ENCODE results near the gene PDHB. TPM values are rescaled to one million over a fixed set of nuclear protein-coding genes. Genes with fewer than 3 reads are reported as not detected.
A peak's percentile ranks its signal among the peaks of the same experiment; 100 is the strongest.

Gene PDHB
- total RNA-seq, 2 experiments from 2014 or later, result 53.9 to 58.8 TPM

DNA sequence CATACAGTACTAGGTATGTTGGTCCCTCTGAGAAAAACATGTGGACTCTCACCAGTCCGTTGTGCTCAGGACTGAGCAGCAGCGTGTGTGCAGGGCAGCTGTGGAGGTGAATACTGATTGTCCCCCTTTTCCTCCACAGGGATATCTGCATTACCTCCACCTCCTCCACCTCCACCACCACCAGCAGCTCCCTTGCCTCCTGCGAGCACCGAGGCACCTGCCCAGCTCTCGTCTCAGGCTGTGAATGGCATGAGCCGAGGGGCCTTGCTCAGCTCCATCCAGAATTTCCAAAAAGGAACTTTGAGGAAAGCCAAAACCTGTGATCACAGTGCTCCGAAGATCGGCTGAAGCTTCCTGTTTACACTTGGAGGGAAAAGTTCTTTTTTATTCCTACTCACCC is 9.0 kb downstream of the PDHB start:
- ATAC-seq (no peak), DNase-seq (no peak)
- Mint-ChIP-seq H3K4me3 (no peak overlapping the region), H3K4me1 (ENCODE audit: low read depth) (peaks cover 6% of the 10 kb centered on the region), H3K36me3 (ENCODE audit: low read depth) (peaks cover 25% of the 10 kb centered on the region), H3K9me3 (no peaks in the 10 kb centered on the region), H3K27ac (peak overlapping the region; percentile 15), H3K27me3 (no peaks in the 10 kb centered on the region)
- ChIA-PET CTCF (interaction anchor here (0.9 to 2.3 kb wide), 6 partner anchors 10 to 257 kb away, joined by 3 to 7 read pairs (median 4); no protein-coding TSS in a partner anchor), POLR2A (interaction anchor here (0.9 to 2.2 kb wide), 3 partner anchors 9 to 13 kb away, joined by 3 to 9 read pairs (median 4); partner anchors contain the start of gene PDHB)
- TF ChIP-seq, protein P1, sequence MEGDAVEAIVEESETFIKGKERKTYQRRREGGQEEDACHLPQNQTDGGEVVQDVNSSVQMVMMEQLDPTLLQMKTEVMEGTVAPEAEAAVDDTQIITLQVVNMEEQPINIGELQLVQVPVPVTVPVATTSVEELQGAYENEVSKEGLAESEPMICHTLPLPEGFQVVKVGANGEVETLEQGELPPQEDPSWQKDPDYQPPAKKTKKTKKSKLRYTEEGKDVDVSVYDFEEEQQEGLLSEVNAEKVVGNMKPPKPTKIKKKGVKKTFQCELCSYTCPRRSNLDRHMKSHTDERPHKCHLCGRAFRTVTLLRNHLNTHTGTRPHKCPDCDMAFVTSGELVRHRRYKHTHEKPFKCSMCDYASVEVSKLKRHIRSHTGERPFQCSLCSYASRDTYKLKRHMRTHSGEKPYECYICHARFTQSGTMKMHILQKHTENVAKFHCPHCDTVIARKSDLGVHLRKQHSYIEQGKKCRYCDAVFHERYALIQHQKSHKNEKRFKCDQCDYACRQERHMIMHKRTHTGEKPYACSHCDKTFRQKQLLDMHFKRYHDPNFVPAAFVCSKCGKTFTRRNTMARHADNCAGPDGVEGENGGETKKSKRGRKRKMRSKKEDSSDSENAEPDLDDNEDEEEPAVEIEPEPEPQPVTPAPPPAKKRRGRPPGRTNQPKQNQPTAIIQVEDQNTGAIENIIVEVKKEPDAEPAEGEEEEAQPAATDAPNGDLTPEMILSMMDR (IDR thresholded peaks at IDR 0.05), result no peak
- intact Hi-C loops (cut with micrococcal nuclease), result no loop called here

DNA sequence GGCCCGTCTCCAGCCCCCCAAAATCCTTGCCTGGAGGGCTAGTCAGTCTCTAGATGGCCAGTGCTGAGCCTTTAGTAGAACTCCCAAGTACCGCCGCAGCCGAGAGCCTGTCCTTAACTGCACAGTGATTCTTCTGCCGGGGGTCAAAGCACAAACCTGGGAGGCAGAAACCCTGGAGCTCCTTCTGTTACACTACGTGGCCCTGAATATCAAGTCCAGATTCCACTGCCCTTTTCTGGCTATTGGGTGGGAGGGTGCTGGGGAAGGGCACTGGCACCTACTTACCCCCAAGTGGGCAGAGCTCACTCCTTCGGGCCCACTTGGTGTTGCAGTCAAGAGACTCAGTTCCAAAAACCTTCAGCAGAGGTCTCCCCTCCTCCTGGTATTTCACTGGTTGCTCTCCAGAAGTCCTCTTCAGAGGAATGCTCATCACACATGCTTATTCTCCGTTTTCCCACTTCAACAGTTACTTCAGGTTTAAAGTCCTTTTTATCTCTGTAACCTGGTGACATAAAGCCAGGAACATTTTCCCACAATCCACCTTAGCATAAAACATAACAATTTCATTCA is 10.8 kb downstream of the PDHB start:
- intact Hi-C loops (cut with micrococcal nuclease), result no loop called here
- H3K4me3 Mint-ChIP-seq, result no peak overlapping the region
- ChIA-PET CTCF (interaction anchor here (0.5 to 2.3 kb wide), 2 partner anchors 109 to 871 kb away, joined by 3 to 6 read pairs; no protein-coding TSS in a partner anchor), POLR2A (no interaction called here)
- no peaks in the 10 kb centered on the region for H3K9me3 Mint-ChIP-seq
- H3K27ac Mint-ChIP-seq, result peak overlapping the region; percentile 41
- TF ChIP-seq, protein P1 (IDR thresholded peaks at IDR 0.05), result no peak
- H3K27me3 Mint-ChIP-seq, result no peaks in the 10 kb centered on the region
- H3K36me3 Mint-ChIP-seq (ENCODE audit: low read depth), result peaks cover 24% of the 10 kb centered on the region
- peaks cover 5% of the 10 kb centered on the region for H3K4me1 Mint-ChIP-seq (ENCODE audit: low read depth)
- no peak for ATAC-seq
- no peak for DNase-seq

DNA sequence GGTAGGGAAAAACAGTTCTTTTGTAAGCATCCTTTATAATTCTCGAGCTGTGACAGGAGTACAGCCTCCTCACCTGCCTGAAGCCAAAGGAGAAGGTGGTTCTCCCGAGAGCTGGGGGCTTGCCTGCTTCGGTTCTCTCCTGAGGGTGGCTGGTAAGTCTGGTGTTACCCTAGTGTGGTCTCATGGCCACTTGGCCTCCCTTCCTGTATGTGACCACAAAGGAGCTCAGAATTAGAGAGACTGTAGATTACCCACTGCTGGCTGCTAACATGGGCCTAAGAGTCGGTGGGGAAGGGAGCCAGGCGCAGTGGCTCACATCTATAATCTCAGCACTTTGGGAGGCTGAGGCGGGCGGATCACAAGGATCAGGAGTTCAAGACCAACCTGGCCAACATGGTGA is 12.6 kb downstream of the PDHB start:
- H3K9me3 Mint-ChIP-seq, result no peaks in the 10 kb centered on the region
- no peak overlapping the region for H3K4me3 Mint-ChIP-seq
- peak overlapping the region; percentile 38 for H3K27ac Mint-ChIP-seq
- H3K36me3 Mint-ChIP-seq (ENCODE audit: low read depth), result peaks cover 19% of the 10 kb centered on the region
- TF ChIP-seq, protein P1 (IDR thresholded peaks at IDR 0.05), result no peak
- POLR2A ChIA-PET, result interaction anchor here (1.2 kb wide), 1 partner anchor 10 kb away, joined by 5 read pairs; no protein-coding TSS in a partner anchor
- intact Hi-C loops (cut with micrococcal nuclease), result no loop called here
- peaks cover 5% of the 10 kb centered on the region for H3K4me1 Mint-ChIP-seq (ENCODE audit: low read depth)
- H3K27me3 Mint-ChIP-seq, result no peaks in the 10 kb centered on the region
- ATAC-seq, result no peak
- CTCF ChIA-PET, result interaction anchor here (0.7 kb wide), 1 partner anchor 10 kb away, joined by 3 read pairs; no protein-coding TSS in a partner anchor
- DNase-seq, result no peak

DNA sequence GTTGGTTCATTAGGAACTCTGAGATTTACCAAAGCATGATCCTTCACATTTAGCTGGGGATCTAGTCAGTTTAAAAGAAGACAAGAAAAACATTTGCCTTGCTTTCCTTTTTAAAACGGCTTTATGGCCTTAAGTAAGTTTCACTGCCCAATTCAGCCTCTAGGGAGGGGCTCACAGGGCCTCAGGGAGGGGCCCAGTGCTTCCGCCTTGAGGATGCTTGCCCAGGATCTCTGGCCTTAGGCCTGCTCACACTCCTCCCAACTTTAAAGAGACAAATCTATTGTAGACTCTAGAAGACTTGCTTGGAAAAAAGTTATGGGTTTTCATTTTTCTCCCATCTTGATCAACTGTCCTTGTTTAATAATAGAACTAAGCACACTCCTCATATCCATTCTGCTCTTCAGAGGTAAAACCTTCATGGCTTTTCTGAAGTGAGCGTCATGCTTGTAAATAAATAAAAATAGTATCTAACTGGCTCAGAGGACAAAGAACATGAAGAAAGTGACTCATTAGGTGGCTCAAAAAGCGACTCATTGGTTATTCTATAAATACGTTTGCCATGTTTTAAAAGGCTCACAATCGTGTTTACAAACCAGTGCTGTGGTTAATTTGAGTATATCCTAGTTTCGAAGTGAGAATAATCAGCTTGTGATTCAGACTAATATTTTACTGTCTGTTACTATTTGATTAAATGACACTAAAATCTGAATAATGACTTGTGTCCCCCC is 13.7 kb downstream of the PDHB start:
- intact Hi-C loops (cut with micrococcal nuclease), result loop anchor here (10.0 kb wide), 1 partner anchor 235 kb away; no protein-coding TSS in a partner anchor
- TF ChIP-seq, protein P1 (IDR thresholded peaks at IDR 0.05), result no peak
- H3K9me3 Mint-ChIP-seq, result no peaks in the 10 kb centered on the region
- ChIA-PET POLR2A (no interaction called here), CTCF (no interaction called here)
- H3K27ac Mint-ChIP-seq, result peak overlapping the region; percentile 68
- ATAC-seq, result no peak
- peaks cover 5% of the 10 kb centered on the region for H3K4me1 Mint-ChIP-seq (ENCODE audit: low read depth)
- no peak for DNase-seq
- H3K4me3 Mint-ChIP-seq, result no peak overlapping the region
- H3K27me3 Mint-ChIP-seq, result no peaks in the 10 kb centered on the region
- peaks cover 13% of the 10 kb centered on the region for H3K36me3 Mint-ChIP-seq (ENCODE audit: low read depth)

DNA sequence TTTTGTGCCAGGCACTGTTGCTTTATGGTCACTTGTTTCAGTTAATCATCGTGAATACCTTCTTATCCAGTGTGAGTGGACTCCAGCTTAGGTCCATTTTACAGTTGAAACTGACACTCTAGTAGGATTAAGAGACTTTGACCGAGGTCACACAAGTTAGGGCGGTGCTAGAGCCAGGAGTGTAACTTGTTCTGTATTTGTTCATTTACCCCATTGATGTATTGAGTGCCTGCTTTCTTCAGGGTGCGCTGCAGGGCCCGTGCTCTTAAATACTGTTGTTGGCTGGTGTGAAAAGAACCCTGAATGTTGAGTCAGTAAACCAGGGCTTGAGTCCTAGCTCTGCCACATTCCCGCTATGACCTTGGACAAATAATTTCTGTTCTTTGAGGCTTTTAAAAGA is 15.4 kb downstream of the PDHB start:
- Mint-ChIP-seq H3K4me1 (ENCODE audit: low read depth) (peaks cover 5% of the 10 kb centered on the region), H3K27ac (no peak overlapping the region), H3K36me3 (ENCODE audit: low read depth) (peaks cover 10% of the 10 kb centered on the region), H3K4me3 (no peak overlapping the region), H3K27me3 (no peaks in the 10 kb centered on the region), H3K9me3 (no peaks in the 10 kb centered on the region)
- ATAC-seq (no peak), DNase-seq (no peak)
- intact Hi-C loops (cut with micrococcal nuclease), result loop anchor here (10.0 kb wide), 1 partner anchor 233 kb away; no protein-coding TSS in a partner anchor
- CTCF ChIA-PET, result interaction anchor here (1.0 to 2.1 kb wide), 3 partner anchors 11 to 117 kb away, joined by 3 to 8 read pairs (median 3); partner anchors contain the start of genes HTD2 and RPP14
- POLR2A ChIA-PET, result interaction anchor here (0.8 kb wide), 1 partner anchor 20 kb away, joined by 3 read pairs; no protein-coding TSS in a partner anchor
- TF ChIP-seq, protein P1 (IDR thresholded peaks at IDR 0.05), result no peak

Data from activated CD8-positive, alpha-beta T cell treated with anti-CD3 and anti-CD28 coated beads for 36 hours (primary cell).